Measurements from ENCODE around the gene CAMK1G. TPM values are rescaled to one million over a fixed set of nuclear protein-coding genes. Genes with fewer than 3 reads are reported as not detected.

The CAMK1G gene
- total and polyA plus RNA-seq, 9 of the 15 experiments (the other 6 are each of a cell fraction or from before 2014, with no cell fraction given) = not detected

DNA sequence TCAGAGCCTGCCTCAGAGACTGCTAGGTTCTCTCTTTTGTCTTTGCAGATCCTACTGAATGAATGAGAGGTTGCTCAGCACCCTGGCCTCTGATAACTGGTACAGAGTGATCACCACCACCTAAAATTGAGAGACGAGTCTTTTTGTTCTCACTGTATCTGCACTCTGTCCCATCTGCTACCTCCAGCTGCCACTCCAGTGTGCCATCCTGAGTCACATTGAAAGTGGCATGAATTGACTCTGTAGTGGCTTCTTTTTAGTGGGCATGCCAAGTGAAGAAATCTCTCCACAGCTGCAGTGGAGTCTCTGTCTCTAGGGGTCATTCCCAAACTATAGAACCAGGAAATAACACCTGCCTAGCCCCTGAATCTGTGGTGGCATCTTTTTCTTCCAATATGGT is 14.7 kb downstream of the CAMK1G start:
- CTCF ChIA-PET (ENCODE audit: low intra/inter-chr PET ratio) = no interaction called here
- Histone ChIP-seq H3K36me3 (ENCODE audit: control insufficient read depth, insufficient read depth, low read length) (no peaks in the 10 kb centered on the region), H3K4me1 (replicated peaks in 1 of 2; ENCODE audit: control insufficient read depth in 2 of 2, insufficient read depth in 2 of 2, low read length in 2 of 2) (no peaks in the 10 kb centered on the region), H4K20me1 (replicated peaks; ENCODE audit: control insufficient read depth, insufficient read depth, low read length) (no peaks in the 10 kb centered on the region), H3K9me3 (replicated peaks; ENCODE audit: control insufficient read depth, insufficient read depth, low read depth, low read length) (no peaks in the 10 kb centered on the region), H2AFZ (ENCODE audit: low read depth, low read length) (no peak overlapping the region), H3K9me1 (ENCODE audit: control insufficient read depth, insufficient read depth, low read length) (no peaks in the 10 kb centered on the region), H3K9ac (ENCODE audit: insufficient read depth in 1 of 2, low read depth in 2 of 2, low read length in 2 of 2) (no peak overlapping the region), H3K79me2 (ENCODE audit: control insufficient read depth, insufficient read depth, low read length) (no peaks in the 10 kb centered on the region), H3K4me3 (no peak overlapping the region), H3K4me2 (ENCODE audit: insufficient read depth, low read length) (no peak overlapping the region), H3K27ac (ENCODE audit: extremely low read depth, low read depth, low read length) (no peak overlapping the region), H3K27me3 (ENCODE audit: control insufficient read depth in 2 of 2, insufficient read depth in 2 of 2, low read length in 2 of 2) (peaks cover 0 to 18% of the 10 kb centered on the region in 2 experiments; a peak in 2 of 5 replicates)
- intact Hi-C loops (cut with micrococcal nuclease) = no loop called here
- TF ChIP-seq ZNF134 (CRISPR knock-in tag; conservative IDR thresholded peaks at IDR 0.05) (no peak), XRCC4 (IDR thresholded peaks at IDR 0.05; ENCODE audit: extremely low read depth, insufficient read depth, insufficient read length) (no peak), HDGF (IDR thresholded peaks at IDR 0.05) (no peak), ZSCAN29 (IDR thresholded peaks at IDR 0.05) (no peak), FOS (IDR thresholded peaks at IDR 0.05; ENCODE audit: extremely low read depth, insufficient read length) (no peak), ZNF507 (tag; conservative IDR thresholded peaks at IDR 0.05) (no peak), TRIM24 (IDR thresholded peaks at IDR 0.05) (no peak), COPS2 (conservative IDR thresholded peaks at IDR 0.05) (no peak), NFATC3 (IDR thresholded peaks at IDR 0.05) (no peak), POLR3G (IDR thresholded peaks at IDR 0.05; ENCODE audit: extremely low read depth, insufficient read length, insufficient replicate concordance) (no peak), ADNP (tag; IDR thresholded peaks at IDR 0.05) (no peak), MEF2A (IDR thresholded peaks at IDR 0.05; ENCODE audit: control insufficient read depth, low read depth, low read length) (no peak), ZNF175 (CRISPR knock-in tag; IDR thresholded peaks at IDR 0.05; ENCODE audit: low read depth) (no peak)
- TF ChIP-seq, protein P1, sequence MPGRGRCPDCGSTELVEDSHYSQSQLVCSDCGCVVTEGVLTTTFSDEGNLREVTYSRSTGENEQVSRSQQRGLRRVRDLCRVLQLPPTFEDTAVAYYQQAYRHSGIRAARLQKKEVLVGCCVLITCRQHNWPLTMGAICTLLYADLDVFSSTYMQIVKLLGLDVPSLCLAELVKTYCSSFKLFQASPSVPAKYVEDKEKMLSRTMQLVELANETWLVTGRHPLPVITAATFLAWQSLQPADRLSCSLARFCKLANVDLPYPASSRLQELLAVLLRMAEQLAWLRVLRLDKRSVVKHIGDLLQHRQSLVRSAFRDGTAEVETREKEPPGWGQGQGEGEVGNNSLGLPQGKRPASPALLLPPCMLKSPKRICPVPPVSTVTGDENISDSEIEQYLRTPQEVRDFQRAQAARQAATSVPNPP (IDR thresholded peaks at IDR 0.05; ENCODE audit: borderline replicate concordance, insufficient read depth, insufficient read length) = no peak
- TF ChIP-seq, protein P2, sequence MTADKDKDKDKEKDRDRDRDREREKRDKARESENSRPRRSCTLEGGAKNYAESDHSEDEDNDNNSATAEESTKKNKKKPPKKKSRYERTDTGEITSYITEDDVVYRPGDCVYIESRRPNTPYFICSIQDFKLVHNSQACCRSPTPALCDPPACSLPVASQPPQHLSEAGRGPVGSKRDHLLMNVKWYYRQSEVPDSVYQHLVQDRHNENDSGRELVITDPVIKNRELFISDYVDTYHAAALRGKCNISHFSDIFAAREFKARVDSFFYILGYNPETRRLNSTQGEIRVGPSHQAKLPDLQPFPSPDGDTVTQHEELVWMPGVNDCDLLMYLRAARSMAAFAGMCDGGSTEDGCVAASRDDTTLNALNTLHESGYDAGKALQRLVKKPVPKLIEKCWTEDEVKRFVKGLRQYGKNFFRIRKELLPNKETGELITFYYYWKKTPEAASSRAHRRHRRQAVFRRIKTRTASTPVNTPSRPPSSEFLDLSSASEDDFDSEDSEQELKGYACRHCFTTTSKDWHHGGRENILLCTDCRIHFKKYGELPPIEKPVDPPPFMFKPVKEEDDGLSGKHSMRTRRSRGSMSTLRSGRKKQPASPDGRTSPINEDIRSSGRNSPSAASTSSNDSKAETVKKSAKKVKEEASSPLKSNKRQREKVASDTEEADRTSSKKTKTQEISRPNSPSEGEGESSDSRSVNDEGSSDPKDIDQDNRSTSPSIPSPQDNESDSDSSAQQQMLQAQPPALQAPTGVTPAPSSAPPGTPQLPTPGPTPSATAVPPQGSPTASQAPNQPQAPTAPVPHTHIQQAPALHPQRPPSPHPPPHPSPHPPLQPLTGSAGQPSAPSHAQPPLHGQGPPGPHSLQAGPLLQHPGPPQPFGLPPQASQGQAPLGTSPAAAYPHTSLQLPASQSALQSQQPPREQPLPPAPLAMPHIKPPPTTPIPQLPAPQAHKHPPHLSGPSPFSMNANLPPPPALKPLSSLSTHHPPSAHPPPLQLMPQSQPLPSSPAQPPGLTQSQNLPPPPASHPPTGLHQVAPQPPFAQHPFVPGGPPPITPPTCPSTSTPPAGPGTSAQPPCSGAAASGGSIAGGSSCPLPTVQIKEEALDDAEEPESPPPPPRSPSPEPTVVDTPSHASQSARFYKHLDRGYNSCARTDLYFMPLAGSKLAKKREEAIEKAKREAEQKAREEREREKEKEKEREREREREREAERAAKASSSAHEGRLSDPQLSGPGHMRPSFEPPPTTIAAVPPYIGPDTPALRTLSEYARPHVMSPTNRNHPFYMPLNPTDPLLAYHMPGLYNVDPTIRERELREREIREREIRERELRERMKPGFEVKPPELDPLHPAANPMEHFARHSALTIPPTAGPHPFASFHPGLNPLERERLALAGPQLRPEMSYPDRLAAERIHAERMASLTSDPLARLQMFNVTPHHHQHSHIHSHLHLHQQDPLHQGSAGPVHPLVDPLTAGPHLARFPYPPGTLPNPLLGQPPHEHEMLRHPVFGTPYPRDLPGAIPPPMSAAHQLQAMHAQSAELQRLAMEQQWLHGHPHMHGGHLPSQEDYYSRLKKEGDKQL (CRISPR knock-in tag; IDR thresholded peaks at IDR 0.05; ENCODE audit: borderline replicate concordance) = no peak
- TF ChIP-seq, protein P3, sequence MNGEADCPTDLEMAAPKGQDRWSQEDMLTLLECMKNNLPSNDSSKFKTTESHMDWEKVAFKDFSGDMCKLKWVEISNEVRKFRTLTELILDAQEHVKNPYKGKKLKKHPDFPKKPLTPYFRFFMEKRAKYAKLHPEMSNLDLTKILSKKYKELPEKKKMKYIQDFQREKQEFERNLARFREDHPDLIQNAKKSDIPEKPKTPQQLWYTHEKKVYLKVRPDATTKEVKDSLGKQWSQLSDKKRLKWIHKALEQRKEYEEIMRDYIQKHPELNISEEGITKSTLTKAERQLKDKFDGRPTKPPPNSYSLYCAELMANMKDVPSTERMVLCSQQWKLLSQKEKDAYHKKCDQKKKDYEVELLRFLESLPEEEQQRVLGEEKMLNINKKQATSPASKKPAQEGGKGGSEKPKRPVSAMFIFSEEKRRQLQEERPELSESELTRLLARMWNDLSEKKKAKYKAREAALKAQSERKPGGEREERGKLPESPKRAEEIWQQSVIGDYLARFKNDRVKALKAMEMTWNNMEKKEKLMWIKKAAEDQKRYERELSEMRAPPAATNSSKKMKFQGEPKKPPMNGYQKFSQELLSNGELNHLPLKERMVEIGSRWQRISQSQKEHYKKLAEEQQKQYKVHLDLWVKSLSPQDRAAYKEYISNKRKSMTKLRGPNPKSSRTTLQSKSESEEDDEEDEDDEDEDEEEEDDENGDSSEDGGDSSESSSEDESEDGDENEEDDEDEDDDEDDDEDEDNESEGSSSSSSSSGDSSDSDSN (IDR thresholded peaks at IDR 0.05; ENCODE audit: borderline replicate concordance in 1 of 2, low read depth in 2 of 2, low read length in 2 of 2) = no peak
- in situ Hi-C loops (cut with MboI) = loop anchor here (25.0 kb wide), 1 partner anchor 389 kb away; no protein-coding TSS in a partner anchor
- 0% methylated on average over 1 of the region's 1 CpG for WGBS (ENCODE audit: insufficient coverage, low coverage, missing lambda C conversion rate)
- ATAC-seq = no peak
- BruUV-seq (replicated peaks) = no TSS peak
- DNase-seq (ENCODE audit: extremely low read depth in 1 of 4, low spot score in 3 of 4) = no peak
- POLR2A ChIA-PET = interaction anchor here (0.6 kb wide), 1 partner anchor 47 kb away, joined by 3 read pairs; no protein-coding TSS in a partner anchor
- FAIRE-seq = no peak
